NCI-H82 treated with DMSO at 0.1 percent for 48 hours (cell line): Measurements from ENCODE around the gene CLIC3.
"Not testable (repeated sequence)": the region's sequence is repeated elsewhere in the genome, so short reads cannot be mapped to it uniquely, and the experiment has no call there.

ENCODE experiments used
- DNase-seq: peaks from one replicate; lab custom pipeline; 2025; ENCODE audit not compliant: unreplicated experiment; lab: John Stamatoyannopoulos, UW

Gene CLIC3

GRCh38 chr9:137004285-137004684, 7.9 kb upstream of the CLIC3 start:
- DNase-seq = not testable (repeated sequence)

- DNase-seq = no peak
Observed at GRCh38 chr9:137002646-137003041, 6.3 kb upstream of the CLIC3 start.

- no peak for DNase-seq
Observed at GRCh38 chr9:137001857-137002645, 5.7 kb upstream of the CLIC3 start.

- no peak for DNase-seq
Observed at GRCh38 chr9:137000177-137000930, 4.0 kb upstream of the CLIC3 start.

GRCh38 chr9:136997830-136998234, 1.5 kb upstream of the CLIC3 start:
- no peak for DNase-seq

GRCh38 chr9:136997371-136997770, 1.0 kb upstream of the CLIC3 start:
- no peak for DNase-seq

- no peak for DNase-seq
Observed at GRCh38 chr9:136995772-136996311, 526 bp downstream of the CLIC3 start.

GRCh38 chr9:136995362-136995761, 1.0 kb downstream of the CLIC3 start:
- no peak for DNase-seq

- no peak for DNase-seq
Observed at GRCh38 chr9:136994888-136995230, 1.5 kb downstream of the CLIC3 start.

GRCh38 chr9:136994180-136994887, 2.0 kb downstream of the CLIC3 start:
- no peak for DNase-seq

GRCh38 chr9:136992819-136993369, 3.5 kb downstream of the CLIC3 start:
- no peak for DNase-seq

- peak; percentile 62 for DNase-seq
Observed at GRCh38 chr9:136991993-136992818, 4.2 kb downstream of the CLIC3 start, which contains the start of gene PAXX. TSS of gene PAXX (plus strand) at chr9:136992422. CDS start at chr9:136992444, 22 bp downstream.

- no peak for DNase-seq
Observed at GRCh38 chr9:136990242-136990911, 6.0 kb downstream of the CLIC3 start.

GRCh38 chr9:136988872-136989271, 7.5 kb downstream of the CLIC3 start:
- DNase-seq = no peak

GRCh38 chr9:136985853-136986252, 10.5 kb downstream of the CLIC3 start:
- DNase-seq = no peak

- DNase-seq = no peak
Observed at GRCh38 chr9:136985027-136985602, 11.3 kb downstream of the CLIC3 start.

GRCh38 chr9:136984464-136985026, 11.8 kb downstream of the CLIC3 start:
- DNase-seq = no peak

- no peak for DNase-seq
Observed at GRCh38 chr9:136983656-136984314, 12.6 kb downstream of the CLIC3 start.

- no peak for DNase-seq
Observed at GRCh38 chr9:136983167-136983566, 13.2 kb downstream of the CLIC3 start.
